Eye (tissue), 1 donor: ENCODE results near the gene SNX13.

ENCODE experiments used
- DNase-seq: peaks from one replicate; pipeline ENCODE4 v3.0.0-alpha.2; 2015

Gene SNX13

GRCh38 chr7:17943006-17943405, 2.7 kb upstream of the SNX13 start:
- no peak for DNase-seq

- no peak for DNase-seq
Observed at GRCh38 chr7:17942231-17942630, 1.9 kb upstream of the SNX13 start.

GRCh38 chr7:17940951-17941431, 697 bp upstream of the SNX13 start:
- no peak for DNase-seq

GRCh38 chr7:17939606-17940301, 540 bp downstream of the SNX13 start:
- peak; percentile 85 for DNase-seq

- no peak for DNase-seq
Observed at GRCh38 chr7:17939211-17939605, 1.1 kb downstream of the SNX13 start.

- DNase-seq: no peak
Observed at GRCh38 chr7:17937506-17938120, 2.7 kb downstream of the SNX13 start.

- no peak for DNase-seq
Observed at GRCh38 chr7:17936321-17936720, 4.0 kb downstream of the SNX13 start.

GRCh38 chr7:17934612-17935240, 5.6 kb downstream of the SNX13 start:
- DNase-seq: no peak

- DNase-seq: no peak
Observed at GRCh38 chr7:17934094-17934493, 6.2 kb downstream of the SNX13 start.

GRCh38 chr7:17932770-17933169, 7.5 kb downstream of the SNX13 start:
- DNase-seq: no peak

- no peak for DNase-seq
Observed at GRCh38 chr7:17931069-17931468, 9.2 kb downstream of the SNX13 start.

- no peak for DNase-seq
Observed at GRCh38 chr7:17930546-17930945, 9.7 kb downstream of the SNX13 start.

- DNase-seq: no peak
Observed at GRCh38 chr7:17929647-17930395, 10.5 kb downstream of the SNX13 start.

GRCh38 chr7:17928055-17928454, 12.2 kb downstream of the SNX13 start:
- DNase-seq: no peak

GRCh38 chr7:17921857-17922416, 18.4 kb downstream of the SNX13 start:
- no peak for DNase-seq

- DNase-seq: no peak
Observed at GRCh38 chr7:17917842-17918241, 22.5 kb downstream of the SNX13 start.

GRCh38 chr7:17916786-17917185, 23.5 kb downstream of the SNX13 start:
- no peak for DNase-seq

- DNase-seq: no peak
Observed at GRCh38 chr7:17915796-17916195, 24.5 kb downstream of the SNX13 start.

- no peak for DNase-seq
Observed at GRCh38 chr7:17915168-17915567, 25.1 kb downstream of the SNX13 start.

- no peak for DNase-seq
Observed at GRCh38 chr7:17913250-17913649, 27.0 kb downstream of the SNX13 start.

GRCh38 chr7:17912536-17913235, 27.6 kb downstream of the SNX13 start:
- no peak for DNase-seq

GRCh38 chr7:17912050-17912449, 28.2 kb downstream of the SNX13 start:
- no peak for DNase-seq
